ENCODE results near the gene DNAI7.

GRCh38 chr12:25102402-25102801 lies 92.6 kb downstream of the DNAI7 start:
- TF ChIP-seq REST (IDR thresholded peaks at IDR 0.05) (no peak), CTCF (IDR thresholded peaks at IDR 0.05; ENCODE audit: low read depth, low read length, missing input control) (no peak), MAX (IDR thresholded peaks at IDR 0.05) (no peak), YY1 (IDR thresholded peaks at IDR 0.05) (no peak), TAF1 (conservative IDR thresholded peaks at IDR 0.05) (no peak)

Data from liver (tissue), 3 donors.